Measurements from ENCODE around the gene FAM151A.

FAM151A gene

GRCh38 chr1:54627196-54627595 is 3.9 kb upstream of the FAM151A start:
- TF ChIP-seq CTCF (IDR thresholded peaks at IDR 0.05; ENCODE audit: insufficient read depth, low read depth, low read length, missing control alignments) = no peak
- H3K4me3 ChIP-seq (ENCODE audit: low read depth, low read length) = no peak overlapping the region
- DNase-seq (ENCODE audit: low read depth) = no peak

- no peak for DNase-seq (ENCODE audit: low read depth)
- no peak overlapping the region for H3K4me3 ChIP-seq (ENCODE audit: low read depth, low read length)
- TF ChIP-seq CTCF (IDR thresholded peaks at IDR 0.05; ENCODE audit: insufficient read depth, low read depth, low read length, missing control alignments) = no peak
These were observed 1.4 kb upstream of the FAM151A start for GRCh38 chr1:54624466-54625464.

DNA sequence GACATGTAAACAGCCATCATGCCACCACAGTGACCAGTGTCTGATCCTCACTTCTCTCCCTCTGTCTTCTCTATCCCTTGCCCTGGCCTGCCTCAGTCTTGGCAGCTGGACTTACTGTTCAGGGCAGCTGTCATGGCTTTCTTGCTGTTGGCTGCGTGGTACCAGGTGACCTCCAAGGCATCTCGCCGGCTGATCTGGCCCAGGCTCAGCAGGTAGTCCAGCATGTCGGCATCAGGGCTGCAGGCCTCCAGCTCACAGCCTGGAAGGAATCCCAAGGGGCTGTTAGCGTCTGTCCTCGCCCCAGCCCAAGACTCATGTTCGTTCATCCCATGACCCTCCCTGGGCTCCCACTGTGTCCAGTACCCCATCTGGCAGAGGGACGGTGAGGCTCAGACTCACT is 3.6 kb downstream of the FAM151A start:
- DNase-seq (ENCODE audit: low read depth) = no peak
- TF ChIP-seq CTCF (IDR thresholded peaks at IDR 0.05; ENCODE audit: insufficient read depth, low read depth, low read length, missing control alignments) = no peak
- no peak overlapping the region for H3K4me3 ChIP-seq (ENCODE audit: low read depth, low read length)

- no peak overlapping the region for H3K4me3 ChIP-seq (ENCODE audit: low read depth, low read length)
- no peak for DNase-seq (ENCODE audit: low read depth)
- no peak for TF ChIP-seq CTCF (IDR thresholded peaks at IDR 0.05; ENCODE audit: insufficient read depth, low read depth, low read length, missing control alignments)
These were observed 7.6 kb downstream of the FAM151A start for GRCh38 chr1:54615531-54616279.

DNA sequence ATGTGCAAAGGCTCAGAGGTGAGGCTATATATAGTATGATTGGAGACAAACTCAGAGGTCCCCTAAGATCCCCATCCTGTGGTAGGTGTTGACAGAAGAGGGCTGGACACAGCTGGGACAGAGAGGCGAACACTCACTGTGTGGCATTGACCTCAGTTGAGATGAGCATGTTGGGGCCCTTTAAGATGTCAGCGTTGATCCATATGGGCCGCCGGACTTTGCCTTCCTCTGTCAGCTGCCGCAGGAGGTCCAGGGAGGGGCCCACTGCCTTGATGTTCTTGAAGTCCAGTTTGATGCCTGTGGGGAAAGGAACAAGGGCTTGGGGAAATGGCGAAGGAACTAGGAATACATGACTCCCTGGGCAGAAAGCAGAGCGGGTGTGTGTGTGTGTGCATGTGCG is 8.8 kb downstream of the FAM151A start:
- DNase-seq (ENCODE audit: low read depth) = no peak
- TF ChIP-seq CTCF (IDR thresholded peaks at IDR 0.05; ENCODE audit: insufficient read depth, low read depth, low read length, missing control alignments) = no peak
- no peak overlapping the region for H3K4me3 ChIP-seq (ENCODE audit: low read depth, low read length)

DNA sequence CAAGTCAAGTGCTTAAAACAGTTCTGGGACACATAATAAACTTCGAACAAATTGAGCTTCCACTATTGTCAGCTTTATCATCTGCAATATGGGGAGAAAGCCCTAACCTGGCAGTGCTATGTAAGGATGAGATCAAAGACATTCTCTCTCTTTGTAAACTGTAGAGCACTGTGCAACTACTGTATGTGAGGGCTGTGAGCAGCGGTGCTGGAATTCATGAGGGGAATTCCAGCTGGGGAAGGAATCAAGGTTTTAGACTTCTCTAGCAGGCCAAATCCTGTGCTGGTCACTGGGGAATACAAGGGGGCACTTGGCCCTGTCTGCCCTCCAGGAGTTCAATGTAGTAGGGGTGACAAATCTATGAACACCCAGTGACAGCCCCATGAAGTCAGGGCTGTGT is 9.3 kb downstream of the FAM151A start:
- TF ChIP-seq CTCF (IDR thresholded peaks at IDR 0.05; ENCODE audit: insufficient read depth, low read depth, low read length, missing control alignments) = no peak
- no peak for DNase-seq (ENCODE audit: low read depth)

More for the DNA sequence above, 9.3 kb downstream of the FAM151A start:
- H3K4me3 ChIP-seq (ENCODE audit: low read depth, low read length) = no peak overlapping the region

All from GM12865 (cell line).